ENCODE measurements around the gene LDB2.

- TF ChIP-seq CTCF (IDR thresholded peaks at IDR 0.05) = no peak
- no peak for TF ChIP-seq POLR2A (IDR thresholded peaks at IDR 0.05; ENCODE audit: low read depth)
- no peak for TF ChIP-seq POLR2AphosphoS5 (IDR thresholded peaks at IDR 0.05)
These were observed 245.6 kb downstream of the LDB2 start for GRCh38 chr4:16652732-16653305.
